Measurements from ENCODE around the gene DNM2. TPM values are rescaled to one million over a fixed set of nuclear protein-coding genes. Genes with fewer than 3 reads are reported as not detected.
"Not testable (repeated sequence)": the region's sequence is repeated elsewhere in the genome, so short reads cannot be mapped to it uniquely, and the experiment has no call there.

The DNM2 gene
- total RNA-seq, 4 donors from 2014 or later = 182 to 245 (median 218) TPM

DNA sequence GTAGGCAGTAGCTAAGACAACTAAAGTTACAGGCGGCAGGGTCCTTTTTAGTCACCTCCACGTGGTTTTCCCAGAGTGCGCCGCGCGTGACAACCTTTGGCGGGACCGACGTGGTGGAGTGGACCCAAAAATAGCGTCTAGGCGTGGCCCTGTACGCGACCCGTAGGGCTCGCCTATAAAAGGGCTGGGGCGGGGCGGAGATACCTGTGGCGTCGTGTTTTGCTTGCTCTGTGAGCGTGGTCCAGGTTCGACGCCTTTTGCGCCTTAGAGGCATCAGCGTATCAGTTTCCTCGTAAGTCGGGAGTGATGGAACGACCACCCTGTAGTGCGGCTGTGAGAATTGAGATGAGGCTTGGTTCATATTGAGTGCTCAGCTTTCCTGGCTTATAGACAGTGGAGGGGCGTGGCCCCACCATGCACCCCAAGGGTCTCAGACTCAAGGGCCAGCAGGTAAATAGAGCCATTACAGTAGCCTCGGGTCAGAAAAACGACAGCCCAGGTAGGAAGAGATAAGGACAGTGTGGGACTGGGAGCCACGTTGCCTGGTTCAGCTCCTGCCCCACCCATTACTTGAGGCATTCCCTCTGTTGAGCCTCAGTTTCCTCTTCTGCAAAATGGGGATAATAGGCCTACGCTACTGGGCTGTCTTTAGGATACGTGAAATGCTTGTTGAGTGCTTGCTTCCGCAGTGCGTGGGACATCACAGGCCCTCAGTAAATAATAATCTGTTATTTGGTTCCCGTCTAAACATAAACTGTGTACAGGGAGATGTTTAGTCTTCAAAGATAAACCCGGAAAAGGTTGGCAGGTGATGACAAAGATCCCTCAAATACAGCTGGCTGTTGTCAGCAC lies 118.8 kb downstream of the DNM2 start:
- peak overlapping the region; percentile 64 for H3K4me3 ChIP-seq (ENCODE audit: low read depth, poor library complexity, severe bottlenecking)
- intact Hi-C loops (cut with DNase I; ENCODE audit: low total_unique reads) = no loop called here
- TF ChIP-seq, protein P1, sequence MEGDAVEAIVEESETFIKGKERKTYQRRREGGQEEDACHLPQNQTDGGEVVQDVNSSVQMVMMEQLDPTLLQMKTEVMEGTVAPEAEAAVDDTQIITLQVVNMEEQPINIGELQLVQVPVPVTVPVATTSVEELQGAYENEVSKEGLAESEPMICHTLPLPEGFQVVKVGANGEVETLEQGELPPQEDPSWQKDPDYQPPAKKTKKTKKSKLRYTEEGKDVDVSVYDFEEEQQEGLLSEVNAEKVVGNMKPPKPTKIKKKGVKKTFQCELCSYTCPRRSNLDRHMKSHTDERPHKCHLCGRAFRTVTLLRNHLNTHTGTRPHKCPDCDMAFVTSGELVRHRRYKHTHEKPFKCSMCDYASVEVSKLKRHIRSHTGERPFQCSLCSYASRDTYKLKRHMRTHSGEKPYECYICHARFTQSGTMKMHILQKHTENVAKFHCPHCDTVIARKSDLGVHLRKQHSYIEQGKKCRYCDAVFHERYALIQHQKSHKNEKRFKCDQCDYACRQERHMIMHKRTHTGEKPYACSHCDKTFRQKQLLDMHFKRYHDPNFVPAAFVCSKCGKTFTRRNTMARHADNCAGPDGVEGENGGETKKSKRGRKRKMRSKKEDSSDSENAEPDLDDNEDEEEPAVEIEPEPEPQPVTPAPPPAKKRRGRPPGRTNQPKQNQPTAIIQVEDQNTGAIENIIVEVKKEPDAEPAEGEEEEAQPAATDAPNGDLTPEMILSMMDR (IDR thresholded peaks at IDR 0.05) = no peak
- no peak for TF ChIP-seq POLR2A (IDR thresholded peaks at IDR 0.05)
- DNase-seq (ENCODE audit: low spot score in 2 of 2) = peak; percentile 75 to 96
- 38 to 39% methylated on average over 36 to 38 of the region's 38 CpGs for WGBS, 2 donors

DNA sequence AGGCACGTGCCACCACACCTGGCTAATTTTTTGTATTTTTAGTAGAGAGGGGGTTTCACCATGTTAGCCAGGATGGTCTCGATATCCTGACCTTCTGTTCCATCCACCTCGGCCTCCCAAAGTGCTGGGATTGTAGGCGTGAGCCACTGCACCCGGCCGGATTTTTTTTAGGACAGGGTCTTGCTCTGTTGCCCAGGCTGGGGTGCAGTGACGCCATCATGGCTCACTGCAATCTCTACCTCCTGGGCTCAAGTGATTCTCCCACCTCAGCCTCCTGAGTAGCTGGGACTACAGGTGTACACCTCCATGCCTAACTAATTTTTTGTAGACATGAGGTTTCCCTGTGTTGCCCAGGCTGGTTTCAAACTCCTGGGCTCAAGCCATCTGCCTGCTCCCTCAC lies 119.8 kb downstream of the DNM2 start:
- DNase-seq (ENCODE audit: low spot score in 2 of 2); intact Hi-C loops (cut with DNase I; ENCODE audit: low total_unique reads); H3K4me3 ChIP-seq (ENCODE audit: low read depth, poor library complexity, severe bottlenecking): not testable (repeated sequence)
- WGBS, 2 donors = 93 to 96% methylated on average over 7 of the region's 7 CpGs

DNA sequence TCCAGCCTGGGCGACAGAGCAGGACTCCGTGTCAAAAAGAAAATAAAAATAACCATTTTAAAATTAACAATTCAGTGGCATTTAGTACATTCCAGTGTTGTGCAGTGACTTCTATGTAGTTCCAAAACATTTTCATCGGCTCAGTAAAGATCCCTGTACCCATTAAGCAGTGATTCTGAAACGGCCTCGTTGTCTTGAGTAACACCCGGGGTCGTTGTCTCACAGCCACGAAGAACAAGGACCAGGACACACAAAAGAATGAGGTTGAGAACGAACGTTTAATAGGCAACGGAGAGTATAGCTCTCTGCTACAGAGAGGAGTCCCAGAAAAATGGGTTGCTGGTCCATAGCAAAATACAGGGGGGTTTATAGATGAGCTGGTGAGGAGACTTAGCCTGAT lies 120.5 kb downstream of the DNM2 start:
- intact Hi-C loops (cut with DNase I; ENCODE audit: low total_unique reads) = no loop called here
- no peak for DNase-seq (ENCODE audit: low spot score in 2 of 2)
- no peak overlapping the region for H3K4me3 ChIP-seq (ENCODE audit: low read depth, poor library complexity, severe bottlenecking)
- WGBS, 2 donors = 76 to 87% methylated on average over 11 of the region's 11 CpGs
- TF ChIP-seq, protein P1 (IDR thresholded peaks at IDR 0.05) = no peak
- TF ChIP-seq POLR2A (IDR thresholded peaks at IDR 0.05) = no peak

DNA sequence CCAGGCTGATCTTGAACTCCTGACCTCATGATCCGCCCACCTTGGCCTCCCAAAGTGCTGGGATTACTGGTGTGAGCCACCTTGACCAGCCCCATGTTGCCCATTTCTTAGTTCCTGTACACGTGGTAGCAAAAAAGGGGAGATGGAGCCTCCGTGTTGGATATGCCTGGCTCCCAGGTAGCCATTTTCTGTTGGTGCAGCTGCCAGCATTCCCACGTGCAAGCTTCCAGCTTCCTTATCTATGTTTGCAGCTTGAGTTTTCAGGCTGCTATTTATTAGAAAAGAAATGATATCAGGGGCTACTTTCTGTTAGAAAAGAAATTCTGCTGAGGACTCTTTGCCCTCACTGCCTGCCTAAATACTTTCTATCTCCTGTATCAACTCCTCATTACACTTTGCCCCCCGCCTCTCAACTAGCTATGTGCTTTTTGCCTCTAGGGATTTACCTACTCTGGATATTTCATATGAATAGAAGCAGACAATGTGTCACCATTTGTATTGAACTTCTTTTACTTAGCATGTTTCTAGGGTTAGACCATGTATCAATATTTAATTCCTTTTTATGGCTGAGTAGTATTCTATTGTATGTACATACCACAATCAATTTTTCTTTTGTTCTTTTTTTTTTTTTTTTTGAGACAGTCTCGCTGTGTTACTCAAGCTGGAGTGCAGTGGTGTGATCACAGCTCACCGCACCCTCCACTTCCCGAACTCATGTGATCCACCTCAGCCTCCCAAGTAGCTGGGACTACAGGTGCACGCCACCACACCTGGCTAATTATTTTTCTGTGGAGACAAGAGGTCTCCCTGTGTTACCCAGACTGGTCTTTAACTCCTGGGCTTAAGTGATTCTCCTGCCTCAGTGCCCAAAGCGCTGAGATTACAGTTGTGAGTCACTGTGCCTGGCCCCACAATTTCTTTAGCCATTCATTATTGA lies 121.5 kb downstream of the DNM2 start:
- no peak for DNase-seq (ENCODE audit: low spot score in 2 of 2)
- 86 to 90% methylated on average over 10 of the region's 10 CpGs for WGBS, 2 donors
- no peak for TF ChIP-seq POLR2A (IDR thresholded peaks at IDR 0.05)
- TF ChIP-seq, protein P1 (IDR thresholded peaks at IDR 0.05) = no peak

DNA sequence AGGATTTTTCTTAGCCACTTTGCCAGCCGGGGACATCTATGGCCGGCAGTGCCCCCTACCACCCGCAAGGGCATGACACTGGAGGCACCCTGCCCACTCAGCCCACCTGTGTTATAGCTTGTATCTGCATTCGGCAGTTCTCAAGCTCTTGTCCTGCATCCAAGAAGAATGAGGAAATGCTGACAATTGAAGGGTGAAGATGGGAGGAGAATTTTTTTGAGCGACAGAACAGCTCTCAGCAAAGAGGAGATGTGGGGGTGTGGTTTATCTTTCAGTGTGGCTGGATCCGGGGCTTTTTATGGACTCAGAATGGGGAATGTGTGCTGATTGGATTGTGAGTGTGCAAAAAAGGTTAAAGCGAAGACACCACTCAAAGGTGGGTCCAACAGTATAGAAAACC lies 124.9 kb downstream of the DNM2 start:
- 82 to 87% methylated on average over 7 of the region's 7 CpGs for WGBS, 2 donors
- DNase-seq (ENCODE audit: low spot score in 2 of 2) = no peak
- intact Hi-C loops (cut with DNase I; ENCODE audit: low total_unique reads) = no loop called here
- no peak overlapping the region for H3K4me3 ChIP-seq (ENCODE audit: low read depth, poor library complexity, severe bottlenecking)
- no peak for TF ChIP-seq POLR2A (IDR thresholded peaks at IDR 0.05)
- TF ChIP-seq, protein P1 (IDR thresholded peaks at IDR 0.05) = no peak

More for the DNA sequence above, 121.5 kb downstream of the DNM2 start:
- no peak overlapping the region for H3K4me3 ChIP-seq (ENCODE audit: low read depth, poor library complexity, severe bottlenecking)
- intact Hi-C loops (cut with DNase I; ENCODE audit: low total_unique reads) = no loop called here

Measured in lower leg skin (tissue), 4 donors.